A549 treated with ZK216348 at 1 μM for 4 hours (cell line): ENCODE results near the gene LSM12. TPM values are rescaled to one million over a fixed set of nuclear protein-coding genes. Genes with fewer than 3 reads are reported as not detected.

Experiments used
- total RNA-seq: library from RNA; stranded (reverse); fragments of 200-300 nt; extraction: Qiagen RNA extraction; gene quantifications from 5 replicates; pipeline ENCODE4 v1.2.3, GENCODE V29; 2022; ENCODE audit warnings: low read depth

The LSM12 gene
- total RNA-seq: 45.5 to 56.7 TPM (median 51.4 TPM) in 5 replicates

GRCh38 chr17:44066204-44066930 lies at the start of gene LSM12:
TSS of gene LSM12 (minus strand) at chr17:44066671. CDS start at chr17:44066587, 84 bp downstream.

GRCh38 chr17:44070455-44071197 lies 4.2 kb upstream of the LSM12 start, which contains the start of gene G6PC3:
TSS of gene G6PC3 (plus strand) at chr17:44070735. CDS start at chr17:44070966, 231 bp downstream.

DNA sequence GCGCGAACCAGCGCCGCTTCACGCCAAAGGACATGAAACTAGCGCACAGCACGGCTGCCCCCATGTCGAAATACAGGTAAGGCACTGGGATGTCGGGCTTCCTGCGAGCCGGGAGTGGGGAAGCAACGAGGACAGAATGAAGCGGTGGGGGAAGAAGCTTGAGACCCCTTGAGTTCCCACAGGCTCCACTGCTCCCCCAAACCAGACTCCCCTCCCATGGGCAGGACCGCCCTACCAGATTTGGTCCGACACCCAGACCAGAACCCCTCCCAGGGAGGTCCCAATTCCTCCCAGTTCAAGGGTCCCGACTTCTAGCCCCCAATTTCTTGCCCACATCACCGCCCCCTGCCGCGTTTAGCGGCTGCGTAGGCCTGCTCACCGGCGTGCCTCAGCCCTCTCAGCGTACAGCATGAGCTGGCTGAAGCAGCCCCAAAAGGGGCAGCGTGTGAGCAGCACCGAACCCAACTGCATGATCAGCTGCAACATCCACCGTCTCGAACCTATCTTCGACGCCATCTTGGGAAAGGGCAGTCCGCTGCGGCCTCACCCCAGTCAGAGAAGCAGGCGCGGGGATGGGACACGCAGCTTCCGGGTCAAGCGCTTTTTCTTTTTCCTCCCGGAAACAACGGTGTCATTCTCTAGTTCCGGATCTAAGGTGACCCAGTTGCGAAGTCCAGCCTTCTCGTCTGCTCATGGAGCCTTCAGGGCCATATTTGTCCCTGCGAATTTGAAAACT lies 51.9 kb downstream of the LSM12 start, which contains the start of gene TMEM101:
Gene TMEM101 (minus strand): TSS at position 527 of the 736 bp plus-strand sequence. CDS start 11 bp downstream, at position 516.

GRCh38 chr17:44004077-44004760 lies 62.3 kb downstream of the LSM12 start, which contains the start of gene NAGS:
TSS of gene NAGS (plus strand) at chr17:44004622. CDS start at chr17:44004664, 42 bp downstream.

Other genes starting within 250 kb of the LSM12 start
- gene MPP3, start 233.5 kb downstream of the LSM12 start, total RNA-seq: 11.5 to 19.4 TPM (median 16.2 TPM) in 5 replicates
- gene CD300LG, start 219.5 kb downstream of the LSM12 start, total RNA-seq: not detected in 5 replicates
- 0.99 to 2.4 TPM (median 2.0 TPM) in 5 replicates for gene MPP2, start 159.1 kb downstream of the LSM12 start, total RNA-seq
- not detected in 5 replicates for gene PPY, start 124.2 kb downstream of the LSM12 start, total RNA-seq
- not detected in 5 replicates for gene PYY, start 112.7 kb downstream of the LSM12 start, total RNA-seq
- 0.76 to 2.5 TPM (median 1.1 TPM) in 5 replicates for gene NAGS, start 62.0 kb downstream of the LSM12 start, total RNA-seq
- 18.3 to 35.8 TPM (median 31.5 TPM) in 5 replicates for gene TMEM101, start 51.7 kb downstream of the LSM12 start, total RNA-seq
- 103 to 179 TPM (median 166 TPM) in 5 replicates for gene G6PC3, start 4.1 kb upstream of the LSM12 start, total RNA-seq
- 7.9 to 19.4 TPM (median 14.4 TPM) in 5 replicates for gene HDAC5, start 57.0 kb upstream of the LSM12 start, total RNA-seq
- gene HROB, start 75.3 kb upstream of the LSM12 start, total RNA-seq: 5.7 to 10.9 TPM (median 9.5 TPM) in 5 replicates
- 0.08 to 0.16 TPM (median 0.15 TPM) in 3 of 5 replicates, not detected in the others for gene ASB16, start 104.0 kb upstream of the LSM12 start, total RNA-seq
- 27.1 to 46.7 TPM (median 44.3 TPM) in 5 replicates for gene TMUB2, start 120.3 kb upstream of the LSM12 start, total RNA-seq
- gene ATXN7L3, start 133.2 kb upstream of the LSM12 start, total RNA-seq: 47.2 to 75.4 TPM (median 73.3 TPM) in 5 replicates
- gene UBTF, start 153.0 kb upstream of the LSM12 start, total RNA-seq: 93.4 to 103 TPM (median 101 TPM) in 5 replicates
- 0.12 TPM in 1 of 5 replicates, not detected in the others for gene SLC4A1, start 201.5 kb upstream of the LSM12 start, total RNA-seq
- gene RUNDC3A, start 241.9 kb upstream of the LSM12 start, total RNA-seq: 0.74 to 1.3 TPM (median 0.90 TPM) in 5 replicates